Heart left ventricle (tissue), 13 donors: Measurements from ENCODE around the gene STXBP5.

Source experiments
- CTCF ChIP-seq, 12 donors: fragments of 200-600 bp; sonication (generic) in 4 of 12; IDR thresholded peaks; one replicate each; pipeline versions ENCODE4 v1.5.0 to v1.8.0; 2018 to 2022; ENCODE audit warnings: antibody characterized with exemption in 12 of 12, mild to moderate bottlenecking in 5 of 12
- POLR2A ChIP-seq, 2 donors: fragments of 450-650 bp; IDR thresholded peaks; one replicate each; pipeline ENCODE4 v1.6.1; 2017; ENCODE audit warnings: antibody characterized with exemption in 2 of 2, mild to moderate bottlenecking in 2 of 2, moderate library complexity in 2 of 2
- donor health status: ischemic (EF 13 %, LVEDD 7.1; RV severe dilation, severe dysfunction).
- donor health status: DM: no; HTN: yes; CAD: no.
- donor health status: DM: no; HTN: no; CAD: no.
- donor health status: ischemic (EF 25% LVEDD 6.9; RV normal size, moderate dysfunction).
- donor health status: ischemic (EF 25% LVEDD 5.7; RV mildly dilated, moderate dysfunction).
- donor health status: ischemic (EF 35%, LVEDD 5.7; RV mildly dilated, moderate dysfunction).
- donor health status: nonischemic (EF 11% LVEDD 7.7; RV severe dilation, severe dysfunction).
- donor health status: DM: yes; HTN: yes; CAD: no.
- donor health status: PGD.
- donor health status: ischemic (EF 29% LVEDD 5.4; RV normal size, mild dysfunction).
- donor health status: nonischemic (EF 23%, LVEDD 6.1; RV moderate dilation, normal function).

GRCh38 chr6:147421903-147422302 is 217.7 kb downstream of the STXBP5 start:
- TF ChIP-seq CTCF (IDR thresholded peaks at IDR 0.05) (no peak), POLR2A (IDR thresholded peaks at IDR 0.05) (no peak)
